Measurements from ENCODE around the gene PNRC2.
A peak's percentile ranks its signal among the peaks of the same experiment; 100 is the strongest.
"Not testable (repeated sequence)": the region's sequence is repeated elsewhere in the genome, so short reads cannot be mapped to it uniquely, and the experiment has no call there.

PNRC2 gene

GRCh38 chr1:23957096-23957495, 2.5 kb upstream of the PNRC2 start:
- DNase-seq, result no peak

GRCh38 chr1:23958040-23958809, 1.4 kb upstream of the PNRC2 start:
- DNase-seq, result not testable (repeated sequence)

DNA sequence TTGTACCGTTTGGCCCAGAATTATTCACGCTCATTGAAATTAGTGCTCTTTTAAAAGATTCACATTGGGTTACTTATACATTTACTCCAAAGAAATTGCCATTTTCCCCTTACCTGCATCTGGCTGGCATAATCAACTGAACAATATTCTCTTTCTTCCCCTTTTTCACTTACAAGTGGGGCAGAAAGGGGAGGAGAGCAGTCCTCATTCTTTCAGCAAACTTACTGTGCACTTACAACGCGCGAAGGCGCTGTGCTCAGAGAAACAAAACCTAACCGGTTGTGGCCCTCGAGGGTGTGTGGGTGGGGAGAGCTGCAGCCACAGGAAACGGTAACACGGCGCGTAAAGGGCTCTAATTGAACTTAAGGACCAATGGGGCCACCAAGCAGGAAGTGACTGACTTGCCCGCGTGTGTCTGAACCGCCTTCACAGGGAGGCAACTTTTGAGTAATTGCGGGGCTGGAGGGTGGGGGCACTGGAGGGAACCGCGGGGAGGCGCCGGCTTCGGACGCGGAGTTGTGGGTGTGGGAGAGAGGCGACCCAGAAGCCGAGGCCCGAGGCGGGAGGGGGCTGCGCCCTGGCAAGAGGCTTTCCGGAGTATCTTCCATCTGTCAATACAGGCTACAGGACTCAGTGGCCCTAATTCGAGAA, 693 bp upstream of the PNRC2 start:
- DNase-seq, result peak; percentile 96

DNA sequence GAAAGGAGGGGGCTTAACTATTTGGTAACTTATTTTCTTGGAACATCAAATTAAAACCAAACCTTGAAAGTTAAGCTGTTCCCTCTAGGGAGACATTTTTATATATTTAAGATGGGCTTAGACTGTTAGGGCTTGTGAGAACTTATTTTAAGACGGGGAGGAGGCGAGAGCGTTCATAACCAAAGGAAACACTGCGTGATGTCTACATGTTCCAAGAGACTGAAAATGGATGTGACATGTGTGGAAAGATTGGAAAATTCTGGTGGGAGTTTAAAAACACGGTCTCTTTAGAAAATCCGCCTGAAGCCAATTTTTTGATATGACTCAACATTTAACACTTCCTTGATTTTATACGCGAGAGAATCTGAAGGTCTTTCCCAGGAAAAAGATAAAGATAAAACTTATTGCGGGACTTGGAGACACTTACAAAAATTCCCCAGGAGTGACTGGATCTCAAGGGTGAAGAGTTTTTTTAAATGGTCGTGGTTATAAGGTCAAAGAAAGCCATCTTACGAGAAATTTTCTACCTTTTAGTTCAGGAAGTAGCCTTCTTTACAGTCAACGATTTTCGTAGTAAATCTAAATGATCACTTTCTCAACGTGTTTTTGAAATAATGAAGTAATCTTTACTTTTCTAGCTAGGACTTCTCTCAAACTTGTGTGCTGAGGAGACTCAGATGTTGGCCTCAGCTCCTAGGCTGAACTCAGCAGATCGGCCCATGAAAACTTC, 828 bp downstream of the PNRC2 start:
- no peak for DNase-seq

- DNase-seq, result no peak
Measured at GRCh38 chr1:23963617-23964234, 4.1 kb downstream of the PNRC2 start.

DNA sequence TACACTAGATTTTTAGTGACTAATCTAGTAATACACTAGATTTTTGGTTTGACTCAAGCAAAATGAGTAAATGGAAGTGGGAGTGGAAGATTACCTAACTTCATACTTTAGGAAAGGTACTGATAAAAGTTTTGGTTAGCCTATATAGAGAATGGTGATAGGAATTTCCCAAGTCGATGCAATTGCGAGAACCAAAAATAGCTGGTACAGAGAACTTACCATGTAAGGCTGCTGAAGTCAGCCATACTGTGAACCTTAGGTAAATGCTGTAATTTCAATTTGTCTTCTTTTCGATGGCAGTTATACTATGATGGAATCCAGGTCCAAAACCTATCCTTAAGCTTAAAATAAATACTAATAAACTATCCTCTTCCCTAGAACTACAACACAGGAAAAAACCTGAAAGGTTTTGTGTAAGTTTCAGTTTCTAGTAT, 4.6 kb downstream of the PNRC2 start:
- DNase-seq, result no peak

- no peak for DNase-seq
Measured at GRCh38 chr1:23964790-23965740, 5.4 kb downstream of the PNRC2 start.

DNA sequence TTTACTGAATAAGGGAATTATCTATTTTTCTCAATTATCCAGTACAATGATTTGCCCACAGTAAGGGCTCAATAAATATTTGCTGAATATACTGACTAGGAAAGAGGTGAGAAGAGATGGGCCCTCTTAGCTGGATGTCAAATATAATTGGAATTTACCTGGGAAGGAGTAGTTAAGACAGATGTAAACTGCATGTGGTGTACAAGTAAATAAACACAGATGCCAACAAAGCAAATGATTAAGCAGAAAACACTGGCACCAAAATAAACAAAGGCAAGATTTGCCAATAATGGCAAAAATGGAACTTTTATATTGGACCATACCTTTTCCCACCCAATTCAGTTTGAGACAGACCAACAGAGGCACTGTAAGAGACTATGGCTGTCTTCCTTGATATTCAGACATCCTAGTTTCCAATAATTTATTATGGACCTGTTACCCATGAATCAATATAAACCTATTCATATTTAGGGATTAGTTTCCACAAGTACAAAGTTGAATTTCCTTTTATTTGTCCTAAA, 7.4 kb downstream of the PNRC2 start:
- no peak for DNase-seq

GRCh38 chr1:23967871-23968270, 8.2 kb downstream of the PNRC2 start:
- no peak for DNase-seq

DNA sequence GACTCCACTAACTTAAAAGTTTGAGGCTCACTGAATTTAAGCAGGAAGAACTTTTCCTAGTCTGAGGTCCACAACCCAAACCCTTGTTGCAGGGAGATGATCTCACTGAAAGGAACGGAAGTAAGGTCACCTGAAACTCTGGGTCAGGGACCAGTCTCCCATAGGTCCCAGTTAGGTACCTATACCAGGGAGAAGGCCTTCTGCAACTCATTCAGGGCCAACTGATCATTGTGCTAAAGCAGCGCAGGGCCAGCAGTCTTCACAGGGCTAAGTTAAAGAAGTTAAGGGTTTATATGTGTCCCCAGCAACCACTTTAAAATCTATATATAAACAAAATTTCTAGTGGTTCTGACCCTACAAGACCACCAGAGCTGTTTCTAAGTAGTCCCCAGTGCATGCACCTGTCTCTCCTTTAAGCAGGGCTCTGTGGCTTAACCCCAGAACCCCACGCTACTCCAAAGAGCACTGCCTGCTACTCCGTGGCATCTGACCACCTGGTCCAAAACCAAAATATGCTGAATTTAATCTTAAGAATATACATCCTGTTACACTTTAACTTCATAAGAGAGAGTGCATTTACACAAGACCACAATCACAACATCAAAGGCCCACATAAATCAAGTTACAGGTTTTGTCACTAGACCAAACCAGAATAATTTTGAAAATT, 17.7 kb downstream of the PNRC2 start:
- DNase-seq, result no peak

DNA sequence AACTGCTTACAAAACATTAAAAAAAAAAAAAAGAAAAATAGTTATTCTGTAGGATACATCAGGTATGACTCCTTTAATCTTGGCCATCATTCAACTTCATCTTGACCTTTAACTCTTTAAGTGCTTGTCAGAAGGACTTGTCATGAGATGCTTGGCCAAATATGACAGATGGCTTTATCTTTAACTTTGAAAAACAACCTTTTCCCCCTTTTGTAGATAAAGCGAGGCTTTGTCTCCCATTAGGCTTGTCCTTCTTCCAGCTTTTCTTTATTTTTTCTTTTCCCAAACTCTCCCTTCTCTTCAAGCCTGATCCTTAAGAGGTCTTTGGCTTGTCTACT, 18.2 kb downstream of the PNRC2 start:
- DNase-seq, result no peak

DNA sequence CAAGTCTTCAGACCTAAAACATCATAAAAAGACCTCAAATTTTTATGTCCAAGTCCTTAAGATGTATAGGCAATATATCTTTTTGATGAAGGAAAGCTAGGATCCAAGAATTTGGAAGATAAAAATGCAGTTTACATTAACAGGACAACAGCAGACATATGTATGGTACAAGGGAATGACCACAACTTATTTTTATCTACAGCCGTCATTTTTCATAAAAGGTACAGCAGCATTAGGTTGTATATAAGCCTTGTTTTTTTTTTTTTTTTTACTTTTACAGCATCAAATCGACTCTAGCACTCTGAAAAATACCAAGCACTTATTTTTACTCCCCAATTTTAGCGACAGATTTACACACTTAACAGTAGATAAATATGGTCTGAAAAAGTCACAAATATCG, 19.2 kb downstream of the PNRC2 start:
- no peak for DNase-seq

DNA sequence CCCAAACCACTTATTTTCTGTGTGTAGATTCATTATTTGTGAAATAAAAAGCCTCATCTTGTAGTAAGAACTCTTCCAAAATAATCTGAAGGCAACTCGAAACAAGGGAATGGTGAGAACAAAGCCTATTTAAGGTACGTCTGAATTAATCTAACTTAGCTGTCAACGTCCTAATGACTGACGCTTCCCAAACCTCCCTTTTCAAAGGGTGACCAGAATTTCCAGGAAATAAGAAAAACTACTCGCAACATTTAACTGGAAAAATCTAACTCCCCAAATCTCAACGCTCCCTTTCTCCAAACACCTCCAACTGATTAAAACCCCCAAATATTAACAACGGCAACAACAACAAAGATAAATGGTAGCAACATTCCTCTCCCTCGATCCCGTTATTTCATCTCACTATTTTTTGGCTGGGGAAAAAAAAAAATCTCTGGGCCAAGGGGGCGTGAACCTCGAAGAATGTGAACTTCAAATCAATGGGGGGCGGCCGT, 19.8 kb downstream of the PNRC2 start:
- no peak for DNase-seq

GRCh38 chr1:23979881-23980727, 20.5 kb downstream of the PNRC2 start, which contains the start of gene SRSF10:
Gene SRSF10 (minus strand): TSS chr1:23980327. CDS start chr1:23980255, 72 bp downstream.
- DNase-seq, result peak; percentile 99

DNA sequence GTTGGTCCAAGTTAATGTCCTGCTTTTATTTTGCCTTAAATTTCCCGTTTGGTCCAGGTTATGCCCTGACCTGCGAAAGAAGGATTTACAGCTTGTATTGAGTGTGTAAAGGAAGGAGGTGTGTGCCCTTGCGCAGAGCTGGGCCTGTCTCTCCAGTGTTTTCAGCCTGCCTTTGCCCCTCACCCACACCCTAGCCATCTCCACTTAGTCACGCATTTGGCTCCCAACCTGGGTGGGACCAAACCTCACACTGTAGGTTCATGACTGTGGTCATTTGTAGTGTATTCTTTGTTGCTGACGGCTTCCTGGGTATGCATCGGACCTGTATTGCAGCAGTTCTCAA, 21.1 kb downstream of the PNRC2 start:
- DNase-seq, result peak; percentile 79

DNA sequence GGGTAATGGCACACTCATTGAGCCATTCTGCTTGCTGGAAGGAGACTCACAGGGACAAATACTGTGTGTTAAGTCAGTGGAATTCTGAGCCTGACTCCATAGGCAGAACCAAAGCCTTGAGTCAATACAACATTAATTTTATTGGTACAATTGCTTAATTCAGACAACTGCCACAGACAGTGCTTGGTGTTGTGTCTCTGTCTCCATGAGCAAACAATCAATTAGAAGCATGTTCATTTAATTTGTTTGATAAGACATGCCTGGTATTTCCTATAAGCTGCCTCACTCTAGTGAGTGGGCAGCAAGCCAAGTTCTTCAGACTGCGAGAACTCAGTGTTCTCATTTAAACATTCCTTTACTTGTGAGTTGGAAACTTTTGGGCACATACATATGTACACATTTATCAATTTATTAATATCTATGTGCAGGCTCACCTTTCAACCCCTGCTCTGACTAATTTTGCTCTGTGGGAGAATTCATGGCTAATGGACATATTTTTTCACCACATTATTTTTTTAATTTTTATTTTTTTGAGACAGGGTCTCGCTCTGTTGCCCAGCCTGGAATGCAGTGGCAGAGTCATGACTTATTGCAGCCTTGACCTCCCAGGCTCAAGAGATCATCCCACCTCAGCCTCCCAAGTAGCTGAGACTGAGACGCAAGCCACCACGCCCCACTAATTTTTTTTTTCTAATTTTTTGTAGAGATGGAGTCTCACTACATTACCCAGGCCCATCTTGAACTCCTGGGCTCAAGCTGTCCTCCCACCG, 25.0 kb downstream of the PNRC2 start:
- no peak for DNase-seq

GRCh38 chr1:23987038-23987437, 27.4 kb downstream of the PNRC2 start:
- DNase-seq, result not testable (repeated sequence)

GRCh38 chr1:23989263-23989662, 29.6 kb downstream of the PNRC2 start:
- no peak for DNase-seq

GRCh38 chr1:23992011-23992410, 32.4 kb downstream of the PNRC2 start:
- not testable (repeated sequence) for DNase-seq

DNA sequence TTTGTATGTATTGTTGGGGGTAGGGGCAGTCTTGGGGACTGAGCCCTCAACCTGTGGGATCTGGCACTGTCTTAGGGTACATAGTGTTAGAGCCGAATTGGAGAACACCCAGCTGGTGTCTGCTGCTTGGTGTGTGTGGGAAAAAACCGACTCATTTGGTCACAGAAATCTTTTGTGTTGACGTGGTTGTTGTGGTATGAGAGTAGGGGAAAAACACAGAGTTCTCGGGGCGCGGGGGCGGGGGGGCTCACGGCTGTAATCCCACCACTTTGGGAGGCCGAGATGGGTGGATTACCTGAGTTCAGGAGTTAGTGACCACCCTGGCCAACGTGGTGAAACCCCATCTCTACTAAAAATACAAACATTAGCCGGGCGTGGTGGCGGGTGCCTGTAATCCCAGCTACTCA, 35.8 kb downstream of the PNRC2 start:
- DNase-seq, result no peak

Measured in stimulated activated CD4-positive, alpha-beta T cell treated with anti-CD3 and anti-CD28 coated beads, Interleukin-1b, Interleukin-23, amount 100 ng/mL, for 48 hours (primary cell).